Measurements from ENCODE around the gene ATPAF1.
A peak's percentile ranks its signal among the peaks of the same experiment; 100 is the strongest.

The ATPAF1 gene

DNA sequence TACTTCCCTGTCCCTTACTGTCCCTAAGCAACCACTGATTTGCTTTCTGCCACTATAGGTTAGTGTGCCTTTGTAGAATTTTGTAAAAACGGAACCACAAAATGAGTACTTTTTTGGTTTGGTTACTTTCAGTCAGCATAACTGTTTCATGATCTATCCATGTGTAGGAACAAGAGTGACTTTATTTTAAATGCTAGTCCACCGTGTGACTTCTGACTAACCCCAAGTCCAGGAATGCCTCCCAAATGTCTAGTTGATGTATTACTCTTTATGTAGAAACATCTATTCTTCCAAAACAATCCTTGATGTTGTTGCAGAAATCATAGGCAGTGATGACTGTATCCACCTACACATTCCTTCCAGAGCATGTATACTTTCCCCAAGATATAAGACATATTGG is 21.3 kb downstream of the ATPAF1 start:
- DNase-seq: no peak

DNA sequence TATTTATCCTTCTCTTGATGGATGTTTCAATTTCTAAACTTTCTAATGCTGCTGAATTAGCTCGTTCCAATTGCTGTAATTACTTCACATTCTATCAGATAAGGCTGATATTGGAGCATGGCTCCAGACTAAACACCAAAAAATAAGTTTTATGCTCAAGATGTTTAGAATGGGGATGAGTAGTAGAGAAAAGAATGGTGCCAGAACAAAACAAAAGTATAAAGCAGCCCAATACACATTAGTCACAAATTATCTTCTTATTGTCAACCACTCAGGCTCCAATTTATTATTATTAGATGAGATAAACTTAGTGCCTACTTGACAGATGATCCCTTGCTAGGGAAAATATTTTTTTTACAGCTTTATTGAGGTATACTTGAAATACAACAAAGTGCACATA is 21.8 kb downstream of the ATPAF1 start:
- no peak for DNase-seq

DNA sequence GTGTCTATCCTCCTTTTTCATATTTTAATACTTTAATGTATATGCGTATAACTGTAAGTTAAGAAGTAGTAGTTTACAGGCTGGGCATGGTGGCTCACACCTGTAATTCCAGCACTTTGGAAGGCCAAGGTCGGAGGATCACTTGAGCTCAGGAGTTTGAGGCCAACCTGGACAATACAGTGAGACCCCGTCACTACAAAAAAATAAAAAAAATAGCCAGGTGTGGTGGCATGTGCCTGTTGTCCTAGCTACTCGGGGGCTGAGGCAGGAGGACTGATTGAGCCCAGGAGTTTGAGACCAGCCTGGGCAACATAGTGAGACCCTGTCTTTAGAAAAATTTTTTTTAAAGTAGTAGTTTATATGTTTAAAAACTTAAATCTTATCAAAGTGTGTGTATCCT is 22.3 kb downstream of the ATPAF1 start:
- DNase-seq: no peak

DNA sequence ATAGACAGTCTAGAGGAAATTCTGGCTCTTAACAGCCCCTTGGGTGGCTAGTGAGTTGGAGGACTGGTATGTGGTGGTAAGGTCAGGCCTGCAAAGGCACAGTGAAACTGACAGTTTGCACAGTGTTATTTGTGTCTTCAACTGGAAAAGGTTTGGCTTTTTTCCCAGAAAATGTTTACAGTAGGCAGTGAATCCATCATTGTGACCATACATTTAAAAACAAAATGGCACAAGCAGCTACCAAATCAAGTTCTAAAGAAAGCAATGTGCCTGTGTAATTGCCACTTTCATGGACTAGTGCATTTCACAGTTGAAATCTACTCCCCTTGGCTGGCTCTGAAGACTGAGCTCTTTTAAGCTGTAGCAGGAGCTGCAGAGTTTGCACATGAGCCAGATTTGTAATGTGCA is 24.8 kb downstream of the ATPAF1 start:
- no peak for DNase-seq

DNA sequence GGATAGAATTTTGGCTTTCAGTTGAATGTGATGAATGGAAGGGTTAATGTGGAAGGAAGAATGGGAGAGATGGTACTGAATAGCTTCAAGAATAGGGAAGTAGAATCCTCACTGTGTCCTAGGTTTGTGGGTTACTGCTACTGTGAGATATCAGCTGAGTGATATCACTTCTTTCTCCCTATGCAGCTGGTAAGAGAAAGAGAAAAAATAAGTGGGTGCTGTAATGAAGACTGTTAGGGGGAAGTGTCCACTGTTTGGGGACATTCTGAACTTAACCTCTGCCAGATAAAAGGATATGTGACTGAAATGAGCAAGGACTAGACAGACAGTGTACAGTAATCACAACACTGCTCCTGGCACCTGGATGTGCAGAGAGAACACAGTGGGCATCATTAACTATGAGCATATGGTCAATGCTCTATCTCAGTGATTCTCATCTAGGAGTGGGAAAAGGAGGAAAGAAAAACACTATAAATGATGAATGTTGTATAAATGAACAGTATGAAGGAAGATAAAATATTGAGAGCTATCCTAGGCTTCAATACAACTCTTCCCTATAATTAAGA is 26.0 kb downstream of the ATPAF1 start:
- DNase-seq: no peak

DNA sequence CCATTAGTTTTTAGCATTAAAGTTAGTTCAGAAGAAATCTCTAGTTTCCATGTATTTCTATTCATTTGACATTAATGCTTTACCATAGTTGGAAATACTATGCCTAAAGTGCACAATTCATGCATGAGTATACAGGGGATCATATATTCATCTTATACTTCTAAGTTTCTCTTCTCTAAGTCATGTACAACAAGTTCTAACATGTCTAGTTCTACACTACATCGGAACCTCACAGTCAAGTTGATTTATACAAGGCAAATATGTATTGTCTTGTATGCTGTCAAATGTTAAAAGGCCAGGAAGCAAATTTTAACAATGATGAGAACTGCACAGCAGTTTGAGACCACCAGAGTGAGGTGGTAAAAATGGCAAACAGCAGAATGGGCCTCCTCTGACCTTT is 28.6 kb downstream of the ATPAF1 start:
- DNase-seq: no peak

DNA sequence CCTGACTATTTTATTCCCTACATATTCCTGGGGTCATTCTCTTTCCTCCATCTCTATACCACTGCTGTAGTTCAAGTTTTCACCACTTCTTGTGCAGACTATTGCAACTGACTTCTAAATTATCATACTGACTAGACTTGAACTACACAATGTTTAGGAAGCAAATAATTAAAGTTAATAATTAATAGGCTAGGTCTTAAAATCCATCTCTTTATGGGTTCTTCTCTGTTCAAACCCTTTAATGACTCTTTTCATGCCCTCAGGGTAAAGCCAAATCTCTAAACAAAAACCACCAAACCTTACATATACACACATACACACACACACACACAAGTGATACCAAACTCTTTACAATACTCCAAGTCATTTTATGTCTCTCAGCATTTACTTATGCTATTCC is 29.2 kb downstream of the ATPAF1 start:
- no peak for DNase-seq

DNA sequence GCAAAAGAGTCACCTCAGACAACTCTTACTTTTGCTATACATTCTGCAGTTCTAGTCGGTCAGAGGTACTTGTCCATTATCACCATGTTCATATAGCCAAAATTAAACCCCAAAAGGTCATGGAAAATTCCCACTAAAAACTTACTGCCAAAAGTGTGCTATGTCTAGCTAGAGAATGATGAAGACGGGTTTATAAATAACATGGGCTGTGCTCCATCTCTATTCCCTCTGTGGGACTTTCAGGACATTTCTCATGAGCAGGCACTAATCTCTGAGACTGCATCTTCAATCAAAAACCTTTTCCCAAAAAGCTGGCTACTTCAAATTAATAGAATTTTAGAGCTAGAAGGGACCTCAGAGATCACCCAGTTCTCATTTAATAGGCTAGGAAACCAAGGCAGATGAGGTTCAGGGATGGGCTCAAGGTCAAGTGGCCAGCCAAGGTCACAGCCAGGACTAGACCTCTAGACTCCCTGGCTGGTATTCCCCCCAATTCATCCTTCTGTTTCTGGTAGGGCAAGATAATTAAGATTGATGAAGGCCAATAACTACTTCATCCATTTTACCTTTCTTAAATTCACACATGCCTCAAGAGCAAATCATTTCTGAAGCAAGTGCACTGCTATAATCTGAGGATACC is 30.6 kb downstream of the ATPAF1 start:
- no peak for DNase-seq

DNA sequence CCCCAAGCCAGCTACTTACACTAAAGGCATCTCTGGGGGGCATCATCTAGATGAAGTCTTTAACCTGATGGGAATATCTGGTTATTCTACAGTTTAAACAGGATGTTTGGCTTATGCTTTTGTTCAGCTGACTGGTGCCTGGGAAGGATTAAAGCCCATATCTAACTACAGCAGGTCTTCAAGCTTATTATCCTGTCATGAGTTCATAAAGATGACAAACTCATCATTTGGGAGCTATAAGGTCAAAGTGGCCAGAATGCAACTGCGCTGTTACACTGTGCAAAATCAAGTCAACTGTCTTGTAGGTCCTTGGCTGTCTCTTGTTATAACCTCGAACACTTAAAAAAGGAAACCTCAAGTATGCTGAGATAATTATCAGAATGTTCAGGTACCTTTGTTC is 33.0 kb downstream of the ATPAF1 start:
- no peak for DNase-seq

DNA sequence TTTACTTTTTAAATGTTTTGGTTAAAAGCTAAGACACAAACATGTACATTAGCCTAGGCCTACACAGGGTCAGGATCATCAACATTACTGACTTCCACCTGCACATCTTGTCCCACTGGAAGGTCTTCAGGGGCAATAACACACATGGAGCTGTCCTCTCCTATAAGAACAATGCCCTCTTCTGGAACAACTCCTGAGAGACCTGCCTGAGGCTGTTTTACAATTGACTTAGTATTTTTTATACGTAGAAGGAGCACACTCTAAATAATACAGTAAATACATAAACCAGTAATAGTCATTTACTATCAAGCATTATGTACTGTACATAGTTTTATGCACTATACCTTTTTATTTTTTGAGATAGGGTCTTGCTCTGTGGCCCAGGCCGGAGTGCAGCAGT is 37.4 kb downstream of the ATPAF1 start:
- no peak for DNase-seq

DNA sequence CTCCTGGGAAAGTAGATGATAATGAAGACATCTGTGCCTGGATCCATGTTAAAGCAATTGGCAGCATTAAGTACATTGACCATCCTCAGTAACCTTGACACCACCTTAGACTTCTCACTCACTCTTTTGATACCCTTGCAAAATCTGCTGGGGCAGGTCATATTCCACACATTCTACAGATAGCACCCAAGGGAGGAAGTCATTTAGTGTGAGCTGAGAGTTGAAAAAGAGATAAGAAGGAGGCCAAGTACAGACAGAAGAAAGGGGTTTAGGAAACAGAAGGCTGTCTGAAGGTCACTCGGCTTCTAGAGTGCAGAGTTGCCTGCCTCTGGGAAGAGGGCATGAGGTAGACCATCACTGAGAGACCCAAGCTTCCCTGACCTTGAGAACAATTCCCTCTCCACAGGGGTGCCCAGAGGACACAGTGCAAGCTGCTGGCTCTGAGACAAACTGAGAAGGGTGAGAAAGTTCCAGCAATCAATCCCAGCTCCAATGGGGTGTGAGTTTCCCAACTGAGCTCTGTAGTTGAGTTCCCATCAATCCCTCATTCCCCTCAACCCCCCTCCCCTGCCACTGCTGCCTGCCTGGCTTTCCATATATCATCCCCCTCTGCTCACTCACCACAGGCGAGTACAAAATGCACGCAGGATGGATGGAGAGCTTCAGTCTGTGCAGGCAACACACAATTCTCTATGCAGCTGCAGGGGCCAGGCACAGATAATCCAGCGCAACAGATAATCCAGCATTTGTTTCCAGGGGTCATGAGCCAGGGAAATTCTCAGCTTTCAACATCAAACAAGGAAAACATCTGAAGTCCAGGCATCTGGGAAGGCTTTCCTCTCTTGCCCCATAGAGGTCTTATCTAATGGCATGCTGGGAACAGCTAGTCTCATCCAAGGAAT is 44.2 kb downstream of the ATPAF1 start:
- no peak for DNase-seq

DNA sequence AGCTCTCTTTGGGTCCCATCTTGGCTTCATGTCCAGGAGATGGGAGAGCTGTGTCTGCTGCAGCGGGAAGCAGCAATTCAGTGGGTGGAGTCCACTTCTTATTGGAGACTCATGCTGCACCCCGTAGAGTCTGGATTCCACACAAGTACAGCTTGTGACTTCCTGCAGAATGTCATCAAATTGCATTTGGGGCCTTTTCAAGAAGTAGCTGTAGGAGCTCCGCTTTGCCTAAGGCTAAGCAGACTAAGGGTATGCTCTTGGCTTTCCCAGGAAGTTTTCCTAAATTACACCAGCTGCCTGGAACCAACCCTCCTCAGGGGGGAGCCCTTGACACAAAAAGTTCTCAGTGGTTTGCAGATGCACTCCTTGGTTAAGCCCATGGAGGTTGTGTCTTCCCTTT is 45.8 kb downstream of the ATPAF1 start:
- no peak for DNase-seq

DNA sequence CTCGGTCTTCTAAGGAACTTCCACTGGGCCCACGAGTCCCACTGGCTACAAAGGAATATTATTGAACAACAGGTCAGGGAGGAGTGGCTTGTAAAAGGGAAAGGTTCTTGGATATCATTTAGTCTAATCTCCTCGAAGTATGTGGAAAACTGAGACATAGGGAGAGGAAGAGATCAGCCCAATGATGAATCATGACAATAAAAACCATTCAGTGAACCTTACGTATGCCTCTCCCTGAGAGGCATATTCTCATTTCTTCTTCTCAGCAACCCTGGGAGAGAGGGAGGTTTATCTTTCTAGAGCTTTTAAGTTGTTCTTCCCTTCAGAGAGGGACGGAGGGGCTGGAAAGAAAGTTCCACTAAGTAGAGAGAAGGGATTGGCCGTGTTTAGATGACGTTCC is 46.2 kb downstream of the ATPAF1 start:
- DNase-seq: no peak

DNA sequence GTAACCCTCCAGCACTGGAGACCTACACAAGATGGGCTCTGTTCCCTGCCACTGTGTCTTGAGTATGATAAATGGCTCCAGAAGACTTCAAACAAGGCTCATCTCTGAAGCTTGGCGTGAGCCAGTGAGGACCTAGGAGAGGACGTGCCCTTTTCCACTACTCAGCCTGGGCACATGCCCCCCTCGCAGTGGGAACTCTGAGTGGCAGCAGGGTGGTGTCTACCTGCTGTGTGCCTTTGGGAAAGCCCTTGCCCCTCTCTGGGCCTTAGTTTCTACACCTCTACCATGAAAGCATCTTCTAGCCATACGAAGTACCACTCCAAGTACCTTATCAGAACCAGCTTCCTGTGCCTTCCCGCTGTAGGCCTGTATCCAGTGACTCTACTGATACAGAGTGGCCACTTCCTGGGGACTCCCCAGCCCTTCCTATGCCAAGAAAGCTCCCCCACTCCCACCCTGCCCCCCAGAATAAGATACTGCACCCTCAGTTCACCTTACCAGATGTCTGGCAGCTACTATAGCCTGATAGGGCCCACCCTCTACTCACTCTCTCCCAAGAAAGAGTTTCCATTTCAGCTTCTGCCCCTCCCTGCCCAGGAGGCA is 48.4 kb downstream of the ATPAF1 start:
- DNase-seq: no peak

DNA sequence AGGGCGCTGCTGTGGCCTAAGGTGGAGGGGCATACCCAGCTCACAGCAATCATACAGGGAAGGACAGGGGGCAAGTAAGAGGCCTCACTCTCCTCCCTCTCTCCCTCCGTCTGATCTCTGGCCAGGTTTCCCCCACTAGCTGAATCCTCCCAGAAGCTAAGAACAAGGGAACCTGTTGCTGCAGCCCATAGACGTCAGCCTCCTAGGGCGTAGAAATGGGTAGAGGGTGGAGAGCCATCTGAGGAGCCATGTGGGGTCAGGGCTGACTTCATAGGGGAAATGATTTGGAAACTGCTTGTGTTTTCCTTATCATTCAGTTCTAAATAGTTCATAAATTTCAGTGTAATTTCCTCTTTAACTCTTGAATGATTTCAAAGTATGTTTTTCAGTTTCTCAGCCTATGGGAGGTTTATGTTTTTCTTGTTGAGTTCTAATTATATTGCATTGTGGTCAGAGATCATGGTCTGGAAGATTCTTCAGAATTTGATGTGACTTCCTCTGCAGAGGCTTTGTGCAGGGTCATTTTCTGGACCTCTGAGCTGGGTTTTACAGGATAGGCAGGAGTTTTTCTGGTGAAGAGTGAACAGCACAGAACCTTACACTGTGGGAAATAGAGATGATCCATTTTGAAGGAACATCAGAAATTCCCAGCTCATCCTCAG is 49.3 kb downstream of the ATPAF1 start:
- no peak for DNase-seq

DNA sequence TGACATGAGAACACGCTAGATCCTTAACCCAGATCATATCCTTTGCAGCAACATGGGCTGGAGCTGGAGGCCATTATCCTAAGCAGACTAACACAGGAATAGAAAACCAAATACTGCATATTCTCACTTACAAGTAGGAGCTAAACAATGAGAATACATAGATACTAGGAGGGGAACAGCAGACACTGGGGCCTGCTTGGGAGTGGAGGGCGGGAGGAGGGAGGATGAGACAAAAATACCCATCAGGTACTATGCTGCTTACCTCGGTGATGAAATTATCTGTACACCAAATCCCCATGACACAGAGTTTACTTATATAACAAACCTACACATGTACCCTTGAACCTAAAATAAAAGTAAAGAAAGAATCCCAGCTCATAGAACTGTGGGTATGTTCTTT is 50.3 kb downstream of the ATPAF1 start:
- DNase-seq: no peak

DNA sequence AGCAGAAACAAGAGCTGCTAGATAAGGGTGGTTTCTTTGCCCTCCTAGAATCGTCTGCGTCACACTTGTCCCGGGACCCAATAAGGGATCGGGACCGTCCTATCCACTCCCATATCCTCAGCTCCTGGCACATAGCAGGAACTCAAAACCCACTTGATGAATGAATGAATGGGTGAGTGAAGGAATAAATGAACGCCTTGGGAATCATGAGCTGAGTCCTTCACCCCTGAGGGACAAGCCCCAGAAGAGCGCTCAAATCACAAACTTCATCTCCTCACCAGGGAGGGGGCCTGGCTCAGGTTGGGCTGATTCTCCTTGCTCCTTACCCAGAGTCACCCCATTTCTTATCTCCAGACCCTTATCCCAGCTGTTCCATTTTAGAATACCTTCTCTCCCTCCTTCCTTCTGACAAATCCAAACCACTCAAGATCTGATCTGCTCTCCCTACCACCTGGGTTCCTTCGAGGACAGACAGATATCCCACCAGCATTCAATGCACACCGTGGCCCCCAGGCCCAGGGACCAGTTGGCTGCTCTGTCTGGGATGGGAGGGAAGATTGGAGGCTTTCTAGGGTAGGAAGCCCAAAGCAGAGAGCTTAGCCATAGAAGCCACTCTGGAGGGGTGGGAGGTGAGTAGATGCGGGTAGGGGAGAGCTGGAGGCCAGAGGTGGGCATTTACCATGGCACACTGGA is 50.9 kb downstream of the ATPAF1 start:
- no peak for DNase-seq

DNA sequence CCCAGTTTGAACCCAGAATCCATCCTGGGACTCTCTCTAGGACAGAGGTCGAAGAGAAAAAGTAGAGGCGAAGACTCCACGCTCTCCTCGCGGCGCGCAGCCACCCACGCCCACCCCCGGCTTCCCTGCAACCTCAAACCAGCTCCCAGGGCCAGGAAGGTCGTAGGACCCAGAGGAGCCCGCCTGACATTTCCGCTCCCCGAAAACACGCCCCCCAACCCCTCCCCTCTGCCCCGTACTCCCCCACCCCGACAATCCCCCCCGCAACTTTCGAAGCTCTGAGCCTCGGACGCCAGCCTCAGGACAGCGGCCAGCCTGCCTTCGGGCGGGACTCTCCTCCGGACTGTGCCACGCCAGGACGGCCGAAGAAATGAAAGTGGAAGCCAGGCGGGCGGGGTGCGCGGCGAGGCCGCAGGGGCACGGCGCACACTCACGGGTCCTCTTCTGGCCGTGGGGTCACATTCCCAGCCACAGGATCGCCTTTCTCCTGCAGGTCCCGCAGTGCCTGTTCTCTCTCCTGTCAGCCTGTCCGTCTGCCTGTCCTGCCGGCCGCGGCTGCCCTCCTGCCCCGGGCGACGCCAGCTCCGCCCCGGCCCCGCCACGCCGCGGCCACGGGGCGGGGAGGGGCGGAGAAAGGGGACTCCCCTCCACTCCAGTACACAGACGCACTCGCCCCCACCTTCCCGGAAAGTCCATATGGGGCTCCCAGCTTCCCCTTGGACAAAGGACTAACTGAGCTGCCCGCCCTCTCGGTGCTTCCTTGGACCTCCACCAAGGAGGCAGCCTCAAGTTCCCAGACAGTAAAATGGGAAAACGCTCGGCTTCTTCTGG is 51.7 kb downstream of the ATPAF1 start, which contains the start of gene MOB3C:
Gene MOB3C (minus strand): TSS at position 535 of the 831 bp plus-strand sequence. CDS start 3,490 bp downstream, outside the sequence.
- peak; percentile 76 to 83 for DNase-seq

DNA sequence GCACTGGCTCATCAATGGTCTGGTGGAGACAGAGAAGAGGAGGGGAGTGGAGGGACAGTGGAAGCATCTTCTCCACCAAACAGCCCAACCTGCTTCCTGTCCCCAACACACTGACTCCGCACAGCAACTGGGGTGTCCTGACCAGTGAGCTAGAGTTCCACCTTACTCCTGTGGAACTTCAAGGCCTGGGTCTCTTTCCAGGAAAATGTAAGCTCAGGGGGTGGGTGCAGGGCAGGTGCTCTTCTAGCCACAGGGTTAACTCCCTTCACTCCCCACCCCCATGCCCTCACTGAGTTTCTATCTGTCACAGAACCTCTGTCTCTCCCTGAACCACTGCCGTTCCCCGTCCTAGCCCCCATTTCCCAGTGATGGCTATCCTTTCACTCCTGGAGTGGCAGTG is 52.4 kb downstream of the ATPAF1 start:
- DNase-seq: no peak

DNA sequence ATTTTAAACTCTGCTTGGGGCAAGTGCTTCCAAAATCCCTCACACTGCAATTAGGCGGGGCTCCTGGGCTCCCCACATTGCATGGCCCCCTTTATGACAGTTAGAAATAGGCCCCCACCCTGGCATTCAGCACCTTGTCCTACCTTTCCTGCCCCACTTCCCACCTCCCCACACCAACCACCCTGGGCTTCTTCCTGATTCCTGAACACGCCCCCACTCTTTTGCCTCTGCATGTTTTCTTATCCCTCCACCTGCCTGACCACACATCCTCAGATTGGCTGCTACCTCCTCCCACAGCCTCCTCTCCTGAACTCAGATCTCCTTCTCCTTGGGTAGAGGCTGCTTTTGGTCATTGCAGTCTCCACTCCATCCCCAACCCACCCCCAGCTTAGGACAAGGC is 53.1 kb downstream of the ATPAF1 start:
- no peak for DNase-seq

DNA sequence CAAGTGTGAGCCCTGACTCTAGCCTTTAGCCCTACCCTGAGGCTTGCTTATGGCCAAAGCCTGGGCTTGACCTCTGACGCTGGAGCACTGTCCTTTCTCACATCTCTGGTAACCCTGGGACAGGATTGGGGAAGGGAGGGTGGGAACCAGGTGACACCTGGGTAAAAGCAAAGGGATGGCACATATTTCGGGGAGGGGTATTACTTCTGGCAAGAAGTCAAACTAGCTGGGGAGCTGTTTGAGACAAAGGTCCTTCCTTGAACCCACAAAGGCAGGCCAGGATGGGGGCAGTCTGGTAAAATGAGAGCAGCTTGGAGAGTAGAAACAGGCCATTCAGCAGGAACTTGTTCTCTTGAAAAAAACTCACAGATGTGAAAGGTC is 53.6 kb downstream of the ATPAF1 start:
- DNase-seq: no peak

All from activated CD4-positive, alpha-beta T cell treated with anti-CD3 and anti-CD28 coated beads, Interleukin-2, amount 50 U/mL, for 4 hours (primary cell).